Measurements from ENCODE around the gene SLC39A13.
"Not testable (repeated sequence)": the region's sequence is repeated elsewhere in the genome, so short reads cannot be mapped to it uniquely, and the experiment has no call there.

The SLC39A13 gene

DNA sequence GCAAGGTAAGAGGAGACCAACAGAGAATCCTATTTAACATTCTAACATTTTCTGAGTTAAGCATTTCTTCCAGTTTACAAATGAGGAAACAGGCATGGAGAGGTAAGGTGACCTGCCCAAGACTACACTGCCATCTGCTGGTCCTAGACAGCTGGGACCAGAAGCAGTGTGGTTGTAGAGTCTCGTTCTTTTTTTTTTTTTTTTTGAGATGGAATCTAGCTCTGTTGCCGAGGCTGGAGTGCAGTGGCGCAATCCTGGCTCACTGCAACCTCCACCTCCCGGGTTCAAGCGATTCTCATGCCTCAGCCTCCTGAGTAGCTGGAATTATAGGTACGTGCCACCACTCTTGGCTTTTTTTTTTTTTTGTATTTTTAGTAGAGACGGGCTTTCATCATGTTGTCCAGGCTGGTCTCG is 45.9 kb downstream of the SLC39A13 start:
- not testable (repeated sequence) for H3K9ac ChIP-seq (ENCODE audit: low read length); H3K4me3 ChIP-seq (ENCODE audit: low read length); H3K27me3 ChIP-seq (ENCODE audit: control insufficient read depth, insufficient read depth, low read length); H3K4me1 ChIP-seq (ENCODE audit: control insufficient read depth, insufficient read depth, low read length); H3K36me3 ChIP-seq (ENCODE audit: control insufficient read depth, insufficient read depth, low read length); H3K9me3 ChIP-seq (ENCODE audit: control insufficient read depth, low read length)

DNA sequence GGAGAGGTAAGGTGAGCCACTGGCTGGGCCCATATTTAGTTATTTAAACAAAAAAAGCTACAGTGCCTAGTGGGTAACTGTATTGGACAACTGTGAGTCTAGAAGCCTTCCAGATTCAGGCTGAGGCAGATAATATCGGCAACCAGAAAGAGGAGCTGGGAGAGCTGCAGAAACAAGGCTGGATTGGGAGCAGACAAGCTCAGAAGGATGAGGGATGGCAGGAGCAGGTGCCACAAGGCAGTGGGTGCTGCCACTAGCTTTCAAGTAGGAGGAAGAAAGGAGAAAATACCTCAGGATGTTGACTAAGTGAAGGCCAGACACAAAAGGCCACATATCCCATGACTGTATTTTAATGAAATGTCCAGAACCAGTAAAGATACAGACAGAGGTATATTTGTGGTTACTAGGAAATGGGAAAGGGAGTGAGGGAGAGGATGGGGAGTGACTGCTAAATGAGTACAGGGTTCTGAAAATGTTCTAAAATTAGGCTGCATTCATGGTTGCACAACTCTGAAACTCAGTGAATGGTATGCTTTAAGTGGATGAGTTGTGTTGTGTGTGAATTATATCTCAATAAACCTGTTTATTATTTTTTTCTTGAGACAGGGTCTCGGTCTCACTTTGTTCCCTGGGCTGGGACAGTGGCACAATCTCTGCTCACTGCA is 52.3 kb downstream of the SLC39A13 start:
- H3K36me3 ChIP-seq (ENCODE audit: control insufficient read depth, insufficient read depth, low read length) = no peaks in the 10 kb centered on the region
- H3K9ac ChIP-seq (ENCODE audit: low read length) = no peak overlapping the region
- H3K27me3 ChIP-seq (ENCODE audit: control insufficient read depth, insufficient read depth, low read length) = no peaks in the 10 kb centered on the region
- H3K4me1 ChIP-seq (ENCODE audit: control insufficient read depth, insufficient read depth, low read length) = no peaks in the 10 kb centered on the region
- H3K4me3 ChIP-seq (ENCODE audit: low read length) = no peak overlapping the region
- H3K9me3 ChIP-seq (ENCODE audit: control insufficient read depth, low read length) = no peaks in the 10 kb centered on the region

DNA sequence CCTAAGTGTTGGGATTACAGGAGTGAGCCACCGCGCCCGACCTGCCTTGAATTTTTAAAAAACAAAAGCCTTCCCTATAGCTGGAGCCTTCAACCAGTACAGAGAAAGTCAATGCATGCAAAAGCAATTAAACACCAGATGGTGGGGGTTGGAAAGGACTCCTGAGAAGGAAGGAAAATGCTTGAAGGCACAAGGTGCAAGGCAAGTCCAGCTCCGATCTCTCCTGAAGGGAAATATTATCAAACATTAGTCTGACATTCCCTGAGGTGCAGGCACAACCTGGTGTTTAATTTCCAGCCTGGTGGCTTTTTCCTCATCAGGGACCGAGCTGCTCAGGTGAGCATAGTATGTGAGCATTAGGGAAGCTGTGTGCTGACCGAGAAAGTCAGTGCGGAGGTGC is 53.5 kb downstream of the SLC39A13 start:
- no peak overlapping the region for H3K4me3 ChIP-seq (ENCODE audit: low read length)
- H3K27me3 ChIP-seq (ENCODE audit: control insufficient read depth, insufficient read depth, low read length) = no peaks in the 10 kb centered on the region
- no peaks in the 10 kb centered on the region for H3K9me3 ChIP-seq (ENCODE audit: control insufficient read depth, low read length)
- H3K4me1 ChIP-seq (ENCODE audit: control insufficient read depth, insufficient read depth, low read length) = peaks cover 4% of the 10 kb centered on the region
- H3K9ac ChIP-seq (ENCODE audit: low read length) = no peak overlapping the region
- H3K36me3 ChIP-seq (ENCODE audit: control insufficient read depth, insufficient read depth, low read length) = no peaks in the 10 kb centered on the region

DNA sequence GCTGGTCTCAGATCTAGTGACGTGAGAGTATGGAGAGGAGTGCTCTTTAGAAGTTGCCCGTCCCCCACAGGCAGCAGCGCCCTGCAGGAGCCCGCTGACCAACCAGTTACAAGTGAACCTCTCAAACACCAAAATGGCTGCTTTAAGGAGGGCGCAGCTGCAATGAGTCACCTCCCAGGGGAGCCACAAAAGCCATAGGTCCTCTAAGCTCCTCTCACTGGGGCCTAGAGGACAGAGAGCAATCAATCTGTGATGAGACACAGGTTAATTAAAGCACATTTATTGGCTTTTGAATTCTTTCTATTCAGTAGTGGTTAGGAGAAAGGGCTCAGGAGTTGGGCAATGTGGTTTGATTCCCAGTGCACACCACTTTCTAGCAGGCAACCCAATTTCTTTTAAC is 56.1 kb downstream of the SLC39A13 start:
- Histone ChIP-seq H3K27me3 (ENCODE audit: control insufficient read depth, insufficient read depth, low read length) (no peaks in the 10 kb centered on the region), H3K4me3 (ENCODE audit: low read length) (no peak overlapping the region), H3K36me3 (ENCODE audit: control insufficient read depth, insufficient read depth, low read length) (no peaks in the 10 kb centered on the region), H3K9me3 (ENCODE audit: control insufficient read depth, low read length) (no peaks in the 10 kb centered on the region), H3K9ac (ENCODE audit: low read length) (no peak overlapping the region), H3K4me1 (ENCODE audit: control insufficient read depth, insufficient read depth, low read length) (peaks cover 13% of the 10 kb centered on the region)
